Breast epithelium (tissue), 3 donors: ENCODE data around the gene PRKCI.
"Not testable (repeated sequence)": the region's sequence is repeated elsewhere in the genome, so short reads cannot be mapped to it uniquely, and the experiment has no call there.

Experiments used
- CTCF ChIP-seq, 3 donors: fragments of 450-650 bp; IDR thresholded peaks; one replicate each; pipeline ENCODE4 v1.5.1; 2016 to 2017; ENCODE audit warnings: antibody characterized with exemption in 3 of 3, mild to moderate bottlenecking in 3 of 3, moderate library complexity in 3 of 3
- POLR2A ChIP-seq: fragments of 450-650 bp; IDR thresholded peaks from one replicate; pipeline ENCODE4 v1.6.1; 2016; ENCODE audit warnings: antibody characterized with exemption, mild to moderate bottlenecking, moderate library complexity
- POLR2AphosphoS5 ChIP-seq, 3 donors: sonication (generic); formaldehyde crosslinking; IDR thresholded peaks; one replicate each; pipeline ENCODE4 v1.6.1; 2017; ENCODE audit warnings: antibody characterized with exemption in 3 of 3

- TF ChIP-seq CTCF (IDR thresholded peaks at IDR 0.05); POLR2A; POLR2AphosphoS5 (IDR thresholded peaks at IDR 0.05): not testable (repeated sequence)
These were observed 120.0 kb downstream of the PRKCI start for GRCh38 chr3:170342273-170342672.
